GM19324 (cell line): ENCODE data around the gene CCL7.
"Not testable (repeated sequence)": the region's sequence is repeated elsewhere in the genome, so short reads cannot be mapped to it uniquely, and the experiment has no call there.

Experiments
- ATAC-seq: cut with Tn5 transposase; IDR thresholded peaks from one replicate; pipeline ENCODE4 v1.9.1; 2021; ENCODE audit warnings: mild to moderate bottlenecking, moderate library complexity; ENCODE audit not compliant: unreplicated experiment, low FRiP score

Gene CCL7

DNA sequence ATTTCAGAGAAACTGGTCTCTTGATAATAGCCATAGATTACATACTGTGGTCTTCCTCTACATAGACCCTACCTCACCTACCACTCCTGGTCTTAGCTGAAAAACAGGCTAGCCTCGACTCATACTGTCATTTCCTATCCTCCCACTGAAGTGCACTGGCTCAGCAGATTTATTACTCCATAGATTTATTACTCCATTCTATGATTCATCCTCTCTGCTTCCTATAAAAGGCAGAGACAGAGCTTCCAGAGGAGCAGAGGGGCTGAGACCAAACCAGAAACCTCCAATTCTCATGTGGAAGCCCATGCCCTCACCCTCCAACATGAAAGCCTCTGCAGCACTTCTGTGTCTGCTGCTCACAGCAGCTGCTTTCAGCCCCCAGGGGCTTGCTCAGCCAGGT lies at the start of gene CCL7:
TSS of gene CCL7 (plus strand) at position 253 of the 400 bp plus-strand sequence. CDS start at position 323, 70 bp downstream.
- ATAC-seq = no peak

DNA sequence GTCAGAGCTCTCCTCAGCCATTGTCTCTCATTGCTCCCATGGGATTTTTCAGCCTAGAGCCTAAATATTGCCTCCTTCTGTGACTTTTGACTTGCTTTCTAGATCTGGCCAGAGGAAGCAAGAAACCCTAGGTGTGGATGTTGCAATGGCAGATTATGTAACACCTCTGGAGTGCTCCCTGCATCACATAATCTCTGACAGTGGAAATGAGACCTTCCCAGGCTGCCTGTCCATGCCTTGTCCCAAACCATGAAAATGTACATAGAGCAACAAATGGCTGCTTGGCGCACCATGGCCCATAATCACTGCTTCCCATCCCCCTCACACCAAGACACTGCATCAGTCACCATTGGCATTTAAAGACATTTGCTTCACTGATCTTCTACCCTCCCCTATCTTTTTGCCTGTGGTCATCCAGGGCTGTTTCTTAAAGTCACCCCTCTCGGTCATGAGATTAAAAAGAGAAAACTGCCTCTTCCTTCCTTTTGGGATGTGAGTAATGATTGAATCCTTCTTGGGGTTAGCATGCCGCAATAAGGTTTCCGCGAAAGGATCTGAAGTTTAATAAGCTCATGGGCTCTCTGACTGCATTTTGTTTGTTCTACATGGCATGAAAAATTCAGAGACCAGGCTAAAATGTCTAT lies 49.1 kb upstream of the CCL7 start:
- no peak for ATAC-seq

DNA sequence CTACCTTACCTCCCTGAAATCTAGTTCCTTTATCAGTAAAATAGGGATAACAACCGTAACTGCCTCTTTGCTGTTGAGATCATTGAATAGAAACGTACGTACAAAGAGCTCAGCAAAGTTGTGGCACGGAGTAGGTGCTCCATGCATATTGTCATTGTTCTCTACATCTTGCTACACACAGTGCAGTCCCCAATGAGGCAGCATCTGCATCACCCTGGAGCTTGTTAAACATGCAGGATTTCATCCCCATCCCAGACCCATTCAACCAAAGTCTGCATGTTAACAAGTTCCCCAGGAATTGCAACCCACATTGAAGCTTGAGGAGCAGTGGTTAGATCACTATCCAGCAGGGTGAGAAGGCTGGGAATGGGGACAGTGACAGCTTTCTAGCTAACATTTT lies 48.6 kb upstream of the CCL7 start:
- ATAC-seq = no peak

DNA sequence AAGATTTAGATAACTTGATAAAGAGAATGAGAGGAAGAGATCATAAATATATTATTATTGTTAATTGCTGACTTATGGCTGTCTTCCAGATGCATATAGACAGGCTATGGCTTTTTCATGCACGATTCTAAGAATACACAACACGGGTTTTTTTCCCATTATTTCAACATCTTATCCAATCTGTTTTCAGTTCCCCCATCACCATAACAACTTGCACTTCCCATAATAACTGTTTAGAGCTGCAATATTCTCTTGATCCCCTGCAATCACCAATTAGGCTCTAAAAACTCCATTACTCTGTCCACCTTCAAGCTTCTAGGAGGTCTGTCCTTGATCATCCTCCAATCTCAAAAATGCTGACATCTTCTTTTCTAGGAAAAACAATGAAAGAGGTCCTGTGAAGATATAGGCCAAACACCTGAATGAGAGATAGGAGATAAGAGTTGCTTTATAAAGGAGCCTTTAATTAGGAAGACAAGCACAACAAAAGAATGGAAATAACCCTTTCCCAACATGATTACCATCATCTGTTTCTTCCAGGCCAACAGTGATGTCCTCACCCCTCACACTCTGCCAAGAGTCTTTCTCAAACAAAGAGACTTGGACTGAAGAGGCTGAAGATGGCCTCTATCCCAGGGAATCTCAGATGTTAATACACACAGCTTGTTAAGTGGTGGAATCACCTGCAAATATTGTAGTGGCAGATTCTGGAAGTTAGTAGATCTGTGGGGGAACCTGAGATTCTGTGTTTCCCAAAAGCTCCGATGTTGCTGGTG lies 47.1 kb upstream of the CCL7 start:
- no peak for ATAC-seq

DNA sequence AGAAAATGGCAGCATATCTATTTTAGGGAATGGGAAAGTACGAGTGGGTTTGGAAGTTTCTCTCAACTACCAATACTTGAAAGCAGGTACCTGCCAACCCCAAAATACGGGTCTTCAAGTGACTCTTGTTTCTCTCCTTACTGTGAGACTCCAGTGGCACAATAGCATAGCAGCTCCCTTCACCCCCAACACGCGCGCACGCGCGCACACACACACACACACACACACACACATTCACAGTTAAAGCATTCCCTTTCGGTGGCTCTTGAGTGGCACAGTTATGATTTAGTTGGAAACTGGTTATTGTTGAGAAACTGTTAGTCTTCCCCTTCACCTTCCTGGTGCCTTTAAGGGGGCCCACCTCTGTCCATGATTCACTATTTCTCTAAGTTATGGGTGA lies 45.0 kb upstream of the CCL7 start:
- no peak for ATAC-seq

DNA sequence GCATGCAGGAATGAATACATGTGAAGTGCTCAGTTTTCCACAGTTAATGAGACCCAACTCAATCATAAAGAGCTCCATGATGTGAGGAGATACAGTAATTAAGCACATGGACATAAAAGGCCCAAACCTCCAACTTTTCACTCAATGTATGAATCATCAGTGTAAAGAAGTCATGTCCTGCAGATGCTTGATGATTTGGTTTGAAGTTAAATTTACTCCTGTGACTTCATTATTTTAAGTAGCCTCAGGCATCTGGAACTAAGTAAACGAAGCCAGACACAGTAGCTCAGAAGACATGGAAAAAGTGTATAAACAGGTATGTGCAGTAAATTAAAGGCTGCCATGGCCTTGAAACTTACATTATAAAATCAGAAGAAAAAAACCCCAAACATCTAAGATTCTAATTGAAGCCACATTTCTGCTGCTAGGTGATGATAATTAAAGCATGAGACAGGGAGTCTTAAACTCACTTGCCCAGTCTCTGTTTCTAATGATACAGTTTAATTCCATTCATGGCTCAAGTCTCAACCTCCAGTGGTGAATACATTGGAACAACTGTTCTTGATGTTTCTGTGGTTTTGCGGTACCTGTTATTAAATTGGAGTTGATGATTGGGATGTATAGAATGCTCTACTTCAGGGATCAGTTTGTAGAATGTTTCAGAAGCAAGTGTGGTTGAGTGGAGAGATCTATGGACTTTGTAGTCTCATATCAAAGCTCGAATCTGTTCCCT lies 43.8 kb upstream of the CCL7 start:
- no peak for ATAC-seq

DNA sequence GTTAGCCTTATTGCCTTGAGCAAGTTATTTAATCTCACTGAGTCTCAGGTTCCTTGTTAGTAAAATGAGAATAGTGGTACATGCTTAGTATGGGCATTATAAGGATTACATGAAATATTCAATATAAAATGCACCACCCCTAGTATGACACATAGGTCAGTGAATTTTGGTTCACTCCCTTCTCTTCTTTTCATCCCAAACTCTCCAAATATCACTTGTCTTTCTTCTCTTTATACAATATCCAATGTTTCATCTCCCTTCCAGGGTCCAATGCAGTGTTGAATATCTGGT lies 43.3 kb upstream of the CCL7 start:
- no peak for ATAC-seq

DNA sequence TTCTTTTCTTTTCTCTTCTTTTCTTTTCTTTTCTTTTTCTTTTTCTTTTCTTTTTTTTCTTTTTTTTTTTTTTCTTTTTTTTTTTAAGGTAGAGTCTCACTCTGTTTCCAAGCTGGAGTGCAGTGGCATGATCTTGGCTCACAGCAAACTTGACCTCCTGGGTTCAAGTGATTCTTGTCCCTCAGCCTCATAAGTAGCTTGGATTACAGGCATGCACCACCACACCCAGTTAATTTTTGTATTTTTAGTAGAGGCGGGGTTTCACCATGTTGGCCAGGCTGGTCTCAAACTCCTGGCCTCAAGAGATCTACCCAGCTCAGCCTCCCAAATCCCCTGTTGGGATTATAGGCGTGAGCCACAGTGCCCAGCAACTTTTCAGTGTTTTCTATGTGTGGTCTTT lies 42.7 kb upstream of the CCL7 start:
- not testable (repeated sequence) for ATAC-seq

DNA sequence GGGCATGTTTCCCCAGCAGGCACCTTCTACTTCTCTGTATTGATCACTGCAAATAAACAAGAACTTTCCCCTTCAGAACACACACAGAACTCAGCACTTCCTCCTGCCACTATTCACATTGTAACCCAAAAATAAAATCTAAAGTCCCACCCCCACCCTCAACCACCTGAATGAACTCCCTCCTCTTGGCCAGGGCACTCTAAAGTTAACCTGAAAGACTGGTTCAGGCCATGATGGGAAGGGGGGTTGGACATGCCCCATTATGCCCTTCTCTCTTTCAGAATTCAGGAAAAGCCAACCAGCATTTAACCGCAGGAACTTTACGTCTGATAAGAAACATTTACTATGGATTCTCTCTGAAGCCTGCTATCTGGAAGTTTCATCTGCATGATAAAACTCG lies 42.3 kb upstream of the CCL7 start:
- no peak for ATAC-seq

DNA sequence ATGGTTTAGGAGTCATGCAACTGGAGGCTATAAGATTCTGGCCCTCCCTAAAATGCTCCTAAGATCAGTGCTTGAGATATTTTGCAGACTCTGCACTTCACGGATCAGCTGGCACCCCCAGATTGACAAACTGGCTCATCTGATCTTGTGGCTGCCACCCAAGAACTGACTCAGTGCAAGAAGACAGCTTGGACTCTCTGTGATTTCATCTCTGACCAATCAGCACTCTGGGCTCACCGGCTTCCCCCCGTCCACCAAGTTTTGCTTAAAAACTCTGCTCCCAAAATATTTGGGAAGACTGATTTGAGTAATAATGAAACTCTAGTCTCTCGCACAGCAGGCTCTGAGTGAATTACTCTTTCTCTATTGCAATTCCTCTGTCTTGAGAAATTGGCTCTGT lies 41.2 kb upstream of the CCL7 start:
- ATAC-seq = no peak

DNA sequence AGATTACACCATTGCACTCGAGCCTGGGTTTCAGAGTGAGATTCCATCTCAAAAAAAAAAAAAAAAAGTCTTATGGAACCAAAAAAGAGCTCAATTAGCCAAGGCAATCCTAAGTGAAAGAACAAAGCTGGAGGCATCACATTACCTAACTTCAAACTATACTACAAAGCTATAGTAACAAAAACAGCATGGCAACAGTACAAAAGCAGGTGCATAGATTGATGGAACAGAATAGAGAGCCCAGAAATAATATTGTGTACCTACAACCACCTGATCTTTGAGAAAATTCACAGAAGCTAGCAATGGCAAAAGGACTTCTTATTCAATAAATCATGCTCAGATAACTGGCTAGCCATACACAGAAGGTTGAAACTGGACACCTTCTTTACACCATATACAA lies 39.7 kb upstream of the CCL7 start:
- ATAC-seq = no peak

DNA sequence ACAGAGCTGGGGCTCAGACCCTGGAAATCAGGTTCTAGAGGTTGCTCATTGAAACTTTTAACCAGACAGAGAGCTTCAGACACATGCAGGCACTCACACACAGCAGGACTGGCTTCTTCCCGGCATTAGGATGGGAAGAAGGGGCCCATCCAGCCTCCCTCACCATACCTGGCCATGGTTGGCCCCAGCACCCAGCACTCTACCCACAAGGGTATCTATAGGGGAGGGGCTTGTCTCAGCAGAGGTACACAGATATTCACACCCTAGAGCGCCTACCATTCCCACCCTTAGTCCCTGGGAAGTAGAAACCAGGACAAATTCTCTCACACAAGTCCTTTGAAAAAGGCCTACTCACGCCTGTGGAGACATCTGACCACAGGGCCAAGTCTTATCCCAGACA lies 35.4 kb upstream of the CCL7 start:
- ATAC-seq = no peak

DNA sequence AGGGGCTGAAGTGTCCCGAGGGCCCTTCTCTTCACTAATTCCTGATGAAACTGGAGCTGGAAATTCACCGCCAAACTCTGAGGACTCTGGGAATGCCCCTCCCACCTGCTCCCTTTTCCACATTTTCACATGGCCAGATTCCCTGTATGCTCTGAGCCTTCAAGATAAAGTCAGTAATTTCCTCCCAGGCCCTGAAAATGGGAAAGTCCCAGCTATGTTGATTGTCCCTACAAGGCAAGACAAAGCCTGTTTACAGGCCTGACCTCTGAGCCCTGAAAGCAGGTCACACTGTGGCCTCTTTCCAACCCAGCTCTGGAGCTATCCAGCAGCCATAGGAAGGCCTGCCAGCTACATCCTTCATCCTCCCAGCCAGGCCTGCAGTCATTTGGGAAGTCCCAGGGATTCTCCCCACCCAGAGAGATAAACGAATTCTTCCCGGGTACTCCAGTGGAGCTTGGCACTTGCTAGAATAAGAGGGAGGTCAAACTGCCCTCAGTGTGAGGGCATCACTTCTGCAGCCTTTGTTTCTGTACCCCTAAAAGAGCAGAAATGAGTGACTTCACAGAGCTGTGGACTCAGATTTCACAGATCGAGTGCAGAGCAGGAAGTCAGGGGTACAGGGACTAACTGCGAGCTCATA lies 34.5 kb upstream of the CCL7 start:
- no peak for ATAC-seq

DNA sequence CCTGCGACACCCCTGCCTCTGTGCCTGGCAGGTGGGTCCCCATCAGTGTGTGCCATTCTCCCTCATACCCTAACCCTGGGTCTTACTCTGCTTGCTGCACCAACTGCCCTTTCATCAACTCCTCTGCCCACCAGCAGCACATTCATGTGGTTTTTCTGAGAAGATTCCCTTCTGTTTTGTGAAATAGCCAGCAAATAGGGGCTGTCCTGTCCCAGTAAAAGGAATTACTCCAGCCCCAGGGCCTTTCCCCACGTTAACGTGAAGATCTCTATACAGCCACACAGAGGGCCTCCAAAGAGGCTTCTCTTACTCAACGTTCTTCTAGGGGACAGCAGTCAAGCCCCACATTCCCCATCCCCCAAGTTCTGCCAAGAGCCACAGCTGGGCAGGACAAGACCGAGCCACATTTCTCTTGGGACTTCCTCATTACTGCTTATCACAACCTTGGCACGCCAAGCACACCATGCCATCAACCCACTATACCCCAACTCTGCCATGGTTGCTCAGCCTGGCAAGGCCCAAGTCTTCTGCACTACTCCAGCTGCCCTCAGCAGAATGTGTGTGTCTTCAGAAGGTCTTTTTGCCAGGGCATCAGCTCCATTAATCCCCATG lies 33.6 kb upstream of the CCL7 start:
- no peak for ATAC-seq

DNA sequence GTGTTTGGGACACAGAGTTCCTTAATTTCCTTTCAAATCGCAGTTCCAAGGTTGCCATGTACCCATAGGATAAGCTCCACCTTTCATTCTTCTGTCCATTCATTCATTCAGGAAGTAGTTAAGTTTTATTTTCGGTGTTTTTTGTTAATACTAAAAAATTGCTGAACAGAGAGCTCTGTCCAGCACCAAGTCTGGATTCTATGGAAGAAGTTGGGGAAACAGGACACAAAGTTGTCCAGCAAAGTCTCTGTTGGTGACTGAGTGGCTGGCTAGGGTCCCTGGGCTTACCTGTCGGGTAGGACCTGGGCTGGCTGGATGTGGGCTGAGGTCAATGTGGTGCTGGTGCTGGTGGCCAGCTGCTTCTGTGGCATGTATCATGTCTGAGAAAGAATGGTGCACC lies 32.6 kb upstream of the CCL7 start:
- no peak for ATAC-seq

DNA sequence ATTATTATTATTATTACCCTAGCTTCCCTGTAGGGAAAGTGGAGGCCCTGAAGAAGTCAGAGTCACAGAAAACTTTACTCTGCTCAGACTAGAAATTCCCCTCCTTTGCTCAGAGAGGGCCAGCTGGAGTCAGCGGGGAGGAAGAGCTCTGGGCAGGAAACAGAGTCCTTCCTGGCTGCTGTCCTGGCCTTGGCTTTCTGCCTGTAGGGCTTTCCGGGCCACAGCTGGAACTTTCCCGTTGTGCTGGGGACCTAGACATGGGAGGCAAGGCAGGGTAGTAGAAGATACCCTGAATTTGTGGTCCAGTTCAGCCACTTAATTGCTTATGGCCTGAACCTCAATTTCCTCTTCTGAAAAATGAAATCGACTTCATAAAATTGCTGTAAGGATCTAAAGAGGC lies 29.0 kb upstream of the CCL7 start:
- ATAC-seq = no peak

DNA sequence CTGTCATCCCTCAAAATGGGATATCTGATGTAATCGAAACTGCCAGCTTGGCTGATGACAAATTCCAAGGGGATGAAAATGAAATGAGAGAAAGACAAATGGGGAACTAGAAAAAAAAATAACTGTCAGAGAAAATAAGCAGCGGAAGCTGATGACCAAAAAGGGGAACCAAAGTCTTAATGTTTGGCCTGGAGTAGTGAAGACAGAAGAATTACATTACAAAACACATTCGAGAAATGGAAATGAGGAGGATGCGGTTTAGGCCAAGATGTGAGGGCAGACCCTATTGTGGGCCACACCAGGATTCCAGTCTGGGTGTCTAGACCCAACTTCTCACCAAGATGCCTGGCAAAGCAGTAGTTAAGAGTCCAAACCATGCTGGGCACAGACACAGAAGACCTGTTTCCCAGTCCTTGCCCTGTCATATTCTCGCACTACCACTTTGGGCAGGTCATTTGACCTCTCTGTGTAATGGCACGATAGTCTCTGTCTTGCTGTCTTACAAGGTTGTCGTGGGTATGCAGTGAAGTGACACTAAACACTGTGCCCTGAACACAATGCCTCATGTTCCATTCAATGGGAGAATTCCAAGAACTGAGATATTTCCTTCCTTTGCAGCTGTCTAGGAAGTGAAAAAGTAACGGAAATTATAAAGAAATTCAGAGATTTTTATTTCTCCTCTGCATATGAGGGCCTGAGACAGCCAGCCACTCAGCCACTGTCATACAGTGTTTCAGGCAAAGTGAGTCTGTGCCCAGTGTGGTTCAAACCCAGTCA lies 27.2 kb upstream of the CCL7 start:
- ATAC-seq = no peak

DNA sequence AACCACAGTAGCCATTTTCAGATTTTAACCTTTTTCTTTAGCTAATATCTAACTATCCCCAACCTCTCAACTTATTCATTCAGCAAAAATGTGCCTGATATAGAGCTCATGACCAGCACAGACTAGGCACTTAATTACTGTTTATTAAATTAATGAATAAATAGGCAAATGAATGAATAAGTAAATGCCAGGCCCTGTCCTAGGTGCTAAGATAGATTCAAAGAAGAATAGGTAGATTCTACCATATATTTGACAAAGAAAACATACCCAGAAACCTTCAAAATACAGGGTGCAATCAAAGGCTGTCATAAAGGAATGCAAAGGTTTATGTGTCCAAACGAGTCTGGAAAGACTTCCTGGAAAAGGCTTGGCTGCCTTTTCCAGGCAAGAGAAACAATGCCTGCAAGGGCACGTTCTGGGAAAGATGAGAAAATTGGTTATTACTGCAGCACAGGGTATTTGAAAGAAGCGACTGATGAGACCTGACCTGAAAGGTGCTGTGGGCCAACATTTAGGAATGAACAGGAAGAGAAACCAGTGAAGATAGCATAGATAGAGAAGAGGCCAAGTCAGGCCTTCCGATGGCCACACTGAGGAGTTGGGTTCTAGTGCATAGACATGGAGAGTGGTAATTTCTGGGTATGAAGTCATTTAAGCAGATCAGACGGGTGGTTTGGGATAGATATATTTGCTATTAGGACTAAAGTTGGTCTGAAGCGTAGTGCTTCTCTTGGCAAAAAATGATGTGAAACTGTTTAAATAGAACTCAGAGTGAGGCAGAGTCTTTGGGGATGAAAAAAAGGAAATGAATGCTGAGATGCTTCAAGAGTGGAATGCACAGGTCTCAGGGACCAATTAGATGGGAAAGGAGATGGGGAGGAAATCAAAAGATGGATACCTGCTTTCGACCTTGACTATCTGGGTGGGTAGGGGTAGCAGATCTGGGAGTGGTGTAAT lies 26.4 kb upstream of the CCL7 start:
- ATAC-seq = no peak

DNA sequence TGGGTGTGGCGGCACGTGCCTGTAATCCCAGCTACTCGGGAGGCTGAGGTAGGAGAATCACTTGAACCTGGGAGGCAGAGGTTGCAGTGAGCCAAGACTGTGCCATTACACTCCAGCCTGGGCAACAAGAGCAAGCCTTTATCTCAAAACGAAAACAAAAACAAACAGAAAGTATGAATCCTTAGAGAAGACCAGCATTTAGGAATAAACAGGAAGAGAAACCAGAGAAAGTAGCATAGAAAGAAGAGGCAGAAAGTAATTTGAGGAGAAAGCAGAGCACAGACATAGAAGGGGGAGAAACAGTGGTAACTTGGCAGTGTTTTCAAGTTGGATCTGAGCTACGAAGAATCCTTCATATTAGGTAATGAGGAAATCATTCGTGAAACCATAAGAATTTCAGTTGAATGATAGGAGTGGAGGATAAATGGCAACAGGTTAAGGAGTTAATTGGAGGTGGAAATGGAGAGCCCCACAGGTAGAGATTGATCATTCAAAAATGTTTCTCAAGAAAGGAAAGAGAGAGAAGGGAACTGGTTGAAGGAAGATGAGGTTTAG lies 24.6 kb upstream of the CCL7 start:
- ATAC-seq = no peak
